Activated T-cell treated with anti-CD3 and anti-CD28 coated beads for 4 hours (primary cell): ENCODE data around the gene DISP2.

Experiments
- DNase-seq: peaks from one replicate; pipeline ENCODE4 v3.0.0-alpha.2; 2020

DISP2 gene

DNA sequence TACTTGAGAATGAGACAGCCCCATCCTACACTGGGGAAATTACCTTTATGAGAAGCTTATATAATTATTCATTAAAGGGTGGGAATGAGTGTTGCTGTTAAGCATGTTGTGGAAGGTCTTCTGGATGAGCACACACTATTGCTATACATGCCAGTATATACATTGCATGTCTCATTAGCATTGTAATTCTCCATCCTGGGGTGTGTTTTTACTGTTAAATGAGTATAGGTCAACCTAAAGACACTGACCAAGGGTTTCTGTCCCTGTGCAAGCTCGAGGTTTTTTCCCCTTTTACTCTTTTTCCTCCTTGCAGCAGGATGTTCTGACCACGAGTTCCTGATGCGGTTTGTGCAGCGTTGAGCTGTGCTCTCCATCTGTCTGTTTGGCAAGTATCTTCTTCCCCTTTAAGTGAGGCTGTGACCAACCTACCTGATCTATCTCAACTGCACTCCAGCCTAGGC, 40.4 kb downstream of the DISP2 start:
- DNase-seq: no peak

DNA sequence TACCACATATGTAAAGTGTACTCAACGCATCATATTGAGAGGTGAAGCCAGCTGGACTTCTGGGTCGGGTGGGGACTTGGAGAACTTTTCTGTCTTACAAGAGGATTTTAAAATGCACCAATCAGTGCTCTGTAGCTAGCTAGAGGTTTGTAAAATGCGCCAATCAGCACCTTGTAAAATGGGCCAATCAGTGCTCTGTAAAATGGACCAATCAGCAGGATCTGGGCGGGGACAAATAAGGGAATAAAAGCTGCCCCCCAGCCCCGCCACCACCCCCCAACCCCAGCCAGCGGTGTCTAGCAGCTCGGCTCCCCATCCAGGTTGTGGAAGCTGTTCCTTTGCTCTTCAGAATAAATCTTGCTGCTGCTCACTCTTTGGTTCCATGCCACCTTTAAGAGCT, 41.4 kb downstream of the DISP2 start:
- DNase-seq: no peak

DNA sequence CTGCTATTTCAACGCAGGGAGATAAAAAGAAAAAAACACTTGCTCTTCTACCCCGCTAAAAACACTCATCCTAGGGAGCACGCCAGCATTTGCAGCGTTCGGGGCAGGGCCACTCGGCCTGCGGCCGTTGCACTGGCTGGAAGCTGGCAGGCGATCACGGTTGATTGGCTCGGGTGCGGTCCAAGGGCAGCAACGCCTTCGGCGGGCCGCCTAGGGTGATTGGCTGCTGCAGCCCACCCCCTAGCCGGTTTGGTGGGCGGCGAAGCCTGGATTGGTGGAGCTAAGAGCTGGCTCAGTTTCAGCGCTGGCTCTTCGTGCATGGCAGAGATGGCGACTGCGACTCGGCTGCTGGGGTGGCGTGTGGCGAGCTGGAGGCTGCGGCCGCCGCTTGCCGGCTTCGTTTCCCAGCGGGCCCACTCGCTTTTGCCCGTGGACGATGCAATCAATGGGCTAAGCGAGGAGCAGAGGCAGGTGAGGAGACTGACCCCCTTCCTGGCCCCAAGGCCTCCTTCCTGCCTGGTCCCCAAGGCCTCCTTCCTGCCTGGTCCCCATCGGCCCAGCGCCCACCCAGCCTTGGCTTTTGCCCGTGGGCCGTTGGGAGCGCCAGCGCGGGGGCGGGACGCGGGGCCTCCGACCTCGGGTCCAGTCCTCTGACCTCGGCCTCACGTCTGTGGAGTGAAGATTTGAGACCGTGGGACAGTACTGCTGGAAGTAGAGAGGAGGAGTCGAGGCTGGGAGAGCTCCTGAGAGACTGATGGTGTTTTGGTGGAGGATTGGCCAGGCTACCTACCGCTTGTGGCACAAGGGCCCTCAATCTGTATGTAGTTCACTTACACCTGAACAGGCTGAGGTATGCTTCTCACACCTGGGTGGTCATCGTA, 47.7 kb downstream of the DISP2 start, which contains the start of gene IVD:
IVD (plus strand) TSS at position 295 of the 881 bp plus-strand sequence; CDS start at position 328, 33 bp downstream.
- DNase-seq: peak; percentile 73

DNA sequence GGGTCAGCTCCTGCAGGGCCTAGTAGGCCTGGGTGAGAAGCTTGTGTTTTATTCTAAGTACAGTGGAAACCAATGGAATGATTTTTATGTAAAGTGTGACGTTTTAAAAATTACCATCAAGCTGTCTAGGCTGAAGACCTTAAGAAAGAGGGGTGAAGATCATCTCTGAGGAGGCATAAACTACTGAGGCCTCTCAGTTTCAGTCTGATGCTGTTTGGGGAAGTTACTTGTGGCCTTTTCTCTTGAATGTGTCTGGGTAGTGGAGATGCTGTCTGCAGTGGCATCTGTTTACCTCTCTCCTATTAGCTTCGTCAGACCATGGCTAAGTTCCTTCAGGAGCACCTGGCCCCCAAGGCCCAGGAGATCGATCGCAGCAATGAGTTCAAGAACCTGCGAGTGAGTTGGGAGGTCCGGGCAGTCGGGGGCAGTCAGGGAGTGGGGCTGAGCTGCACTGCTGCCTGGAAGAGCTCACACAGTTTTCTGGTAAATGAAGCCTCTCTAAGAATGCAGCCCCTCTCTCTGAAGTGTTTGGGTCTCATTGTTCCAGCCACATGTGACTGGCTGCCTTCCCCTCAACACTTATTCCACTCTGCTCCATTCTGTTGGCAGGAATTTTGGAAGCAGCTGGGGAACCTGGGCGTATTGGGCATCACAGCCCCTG, 49.4 kb downstream of the DISP2 start:
- no peak for DNase-seq

DNA sequence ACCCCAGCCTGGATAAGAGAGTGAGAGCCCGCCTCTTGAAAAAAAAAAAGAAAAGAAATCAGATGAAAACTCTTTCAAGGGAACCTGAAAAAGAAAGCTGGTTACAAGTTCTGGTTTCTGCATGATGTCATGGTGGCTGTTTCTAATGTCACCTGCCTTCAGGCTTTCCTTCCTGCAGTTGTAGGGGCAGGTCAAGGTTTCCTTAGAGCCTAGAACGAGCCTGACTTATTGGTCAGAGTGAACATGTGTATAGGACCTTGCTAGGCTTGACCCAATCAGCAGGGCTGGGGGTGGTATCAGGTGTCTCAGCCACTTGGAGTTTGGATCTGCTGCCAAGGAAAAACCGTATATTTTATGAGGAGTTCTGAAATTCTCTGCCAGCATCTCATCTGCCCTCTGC, 51.3 kb downstream of the DISP2 start:
- no peak for DNase-seq

DNA sequence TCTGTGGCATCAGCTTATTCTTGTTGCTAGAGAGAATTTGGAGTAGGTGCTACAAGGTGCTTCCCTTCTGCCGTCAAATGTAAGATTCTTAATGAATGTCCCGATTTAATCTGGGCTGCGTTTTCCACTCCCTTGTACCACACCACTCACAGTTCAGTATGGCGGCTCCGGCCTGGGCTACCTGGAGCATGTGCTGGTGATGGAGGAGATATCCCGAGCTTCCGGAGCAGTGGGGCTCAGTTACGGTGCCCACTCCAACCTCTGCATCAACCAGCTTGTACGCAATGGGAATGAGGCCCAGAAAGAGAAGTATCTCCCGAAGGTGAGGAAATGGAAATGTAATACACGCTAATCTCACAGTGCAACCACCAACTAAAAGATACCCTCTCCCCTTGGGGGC, 52.5 kb downstream of the DISP2 start:
- no peak for DNase-seq

DNA sequence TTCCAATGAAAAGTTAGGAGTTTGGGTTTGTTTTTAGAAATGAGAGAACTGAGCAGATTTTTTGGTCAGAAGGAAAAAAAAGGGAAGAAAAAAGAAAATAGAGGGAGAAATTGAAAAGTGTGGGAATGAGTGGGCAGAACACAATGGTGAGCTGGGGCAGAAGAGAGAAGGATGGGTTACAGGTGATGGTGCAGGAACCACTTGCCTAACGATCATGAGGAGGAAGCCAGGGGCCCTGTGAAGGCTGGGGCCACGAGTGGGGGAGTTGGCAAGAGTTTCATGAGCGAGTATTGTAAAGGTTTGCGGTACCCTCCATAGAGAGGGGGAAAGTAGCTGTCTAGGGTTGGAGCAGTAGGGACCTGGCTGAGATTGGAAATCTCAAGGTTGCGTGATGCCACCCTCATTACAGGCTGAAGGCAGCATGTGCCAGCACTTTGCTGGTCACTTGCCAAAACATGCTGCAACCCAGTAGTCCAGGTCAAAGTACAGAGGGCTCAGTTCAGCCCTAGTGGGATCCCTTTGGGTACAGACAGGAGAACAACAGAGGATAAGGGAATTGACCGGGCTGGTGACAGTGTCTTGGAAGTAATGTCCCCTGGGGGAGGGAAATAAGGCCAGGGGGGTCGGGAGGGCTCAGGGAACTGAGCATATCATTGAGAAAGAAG, 54.2 kb downstream of the DISP2 start:
- DNase-seq: no peak

DNA sequence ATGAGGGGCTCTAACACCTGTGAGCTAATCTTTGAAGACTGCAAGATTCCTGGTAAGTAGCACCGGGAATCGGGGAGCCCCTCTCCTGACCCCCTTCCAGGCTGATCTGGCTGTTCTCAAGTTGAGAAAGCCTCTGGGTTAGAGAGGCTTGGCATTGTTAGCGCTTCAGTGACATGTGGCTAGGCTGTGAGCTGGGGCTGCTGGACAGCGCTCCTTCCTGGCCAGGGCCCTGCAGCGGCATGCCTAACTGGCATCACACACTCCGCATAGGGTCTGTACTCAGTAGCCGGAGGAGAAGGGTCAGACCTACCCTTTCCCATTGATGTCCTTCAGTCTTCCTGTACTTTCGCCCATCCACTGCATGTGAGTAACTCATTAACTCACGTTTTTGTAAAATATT, 55.0 kb downstream of the DISP2 start:
- no peak for DNase-seq

DNA sequence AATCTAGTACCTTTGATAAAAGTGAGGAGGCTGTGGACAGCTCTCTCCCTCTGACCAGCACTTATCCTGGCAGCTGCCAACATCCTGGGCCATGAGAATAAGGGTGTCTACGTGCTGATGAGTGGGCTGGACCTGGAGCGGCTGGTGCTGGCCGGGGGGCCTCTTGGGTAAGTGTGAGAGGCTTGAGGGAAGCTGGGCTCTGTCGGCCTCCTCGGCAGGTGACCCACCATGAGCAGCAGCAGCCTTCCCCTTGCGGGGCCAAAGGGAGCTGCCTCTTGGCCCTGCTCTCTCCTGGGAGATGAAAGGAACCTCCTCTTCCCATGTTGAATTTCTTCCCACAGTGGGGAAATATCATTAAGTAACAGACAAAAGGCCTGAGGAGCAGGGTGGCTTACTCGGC, 56.8 kb downstream of the DISP2 start:
- no peak for DNase-seq

DNA sequence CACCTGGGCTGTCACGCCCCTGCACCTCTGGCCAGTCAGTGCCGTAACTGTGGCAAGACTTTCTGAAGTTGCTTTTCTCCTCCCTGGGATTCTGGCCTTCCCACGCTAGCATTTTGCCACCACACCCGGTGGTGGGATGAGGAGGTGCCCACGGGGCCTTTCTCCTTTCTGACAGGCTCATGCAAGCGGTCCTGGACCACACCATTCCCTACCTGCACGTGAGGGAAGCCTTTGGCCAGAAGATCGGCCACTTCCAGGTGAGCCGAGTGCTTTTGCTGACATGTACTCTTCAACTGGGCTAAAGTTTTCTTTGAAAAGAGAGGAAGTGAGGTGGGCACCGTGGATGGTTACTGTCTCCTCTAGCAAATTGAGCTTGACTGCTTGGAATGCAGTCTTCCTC, 57.2 kb downstream of the DISP2 start:
- DNase-seq: no peak

DNA sequence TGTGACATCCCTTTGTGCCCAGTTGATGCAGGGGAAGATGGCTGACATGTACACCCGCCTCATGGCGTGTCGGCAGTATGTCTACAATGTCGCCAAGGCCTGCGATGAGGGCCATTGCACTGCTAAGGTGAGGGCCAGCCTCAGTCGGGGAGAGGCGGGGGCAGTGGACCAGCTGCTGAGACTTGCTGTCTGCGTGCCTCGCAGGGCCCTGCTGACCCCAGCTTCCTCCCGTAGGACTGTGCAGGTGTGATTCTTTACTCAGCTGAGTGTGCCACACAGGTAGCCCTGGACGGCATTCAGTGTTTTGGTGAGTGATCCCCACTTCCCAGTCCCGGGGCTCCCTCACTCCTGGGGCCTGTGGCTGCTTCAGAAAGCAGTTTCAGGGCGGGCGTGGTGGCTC, 58.0 kb downstream of the DISP2 start:
- DNase-seq: no peak

DNA sequence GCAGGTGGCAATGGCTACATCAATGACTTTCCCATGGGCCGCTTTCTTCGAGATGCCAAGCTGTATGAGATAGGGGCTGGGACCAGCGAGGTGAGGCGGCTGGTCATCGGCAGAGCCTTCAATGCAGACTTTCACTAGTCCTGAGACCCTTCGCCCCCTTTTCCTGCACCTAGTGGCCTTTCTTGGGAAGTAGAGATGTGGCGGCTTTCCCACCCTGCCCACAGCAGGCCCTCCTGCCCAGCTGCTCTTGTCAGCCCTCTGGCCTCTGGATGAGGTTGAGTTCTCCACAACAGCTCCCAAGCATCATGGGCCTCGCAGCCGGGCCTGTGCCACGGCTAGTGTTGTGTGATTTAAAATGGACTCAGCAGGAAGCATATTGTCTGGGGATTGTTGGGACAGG, 60.1 kb downstream of the DISP2 start:
- no peak for DNase-seq

DNA sequence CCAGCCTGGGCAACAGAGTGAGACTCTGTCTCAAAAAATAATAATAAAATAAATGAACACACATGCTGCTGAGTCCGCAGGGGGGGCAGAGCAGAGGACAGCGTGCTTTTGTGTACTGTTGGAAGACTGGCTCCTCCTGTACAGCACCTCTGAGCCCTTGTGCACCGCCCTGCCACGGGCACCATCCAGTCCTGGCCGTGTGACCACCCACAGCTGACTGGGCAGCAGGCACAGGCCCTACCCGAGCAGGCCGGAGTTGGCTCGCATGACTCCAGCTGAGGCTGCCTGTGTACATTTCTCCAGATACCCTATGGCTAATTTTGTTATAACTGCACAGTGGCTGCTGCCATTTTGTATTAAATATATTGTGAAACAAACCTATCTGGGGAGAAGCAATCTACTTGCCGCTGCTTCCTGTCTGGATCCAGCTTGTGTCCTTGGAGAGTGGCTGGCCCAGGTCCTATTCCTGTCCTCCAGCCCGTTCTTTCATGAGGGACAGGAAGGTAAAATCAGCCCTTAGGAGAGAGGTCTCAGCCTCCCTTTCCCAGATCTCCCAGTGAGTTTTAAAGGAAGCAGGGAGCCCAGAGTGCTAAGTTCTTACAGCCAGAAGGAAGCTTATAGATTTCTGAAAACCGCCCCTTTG, 62.2 kb downstream of the DISP2 start:
- DNase-seq: no peak

DNA sequence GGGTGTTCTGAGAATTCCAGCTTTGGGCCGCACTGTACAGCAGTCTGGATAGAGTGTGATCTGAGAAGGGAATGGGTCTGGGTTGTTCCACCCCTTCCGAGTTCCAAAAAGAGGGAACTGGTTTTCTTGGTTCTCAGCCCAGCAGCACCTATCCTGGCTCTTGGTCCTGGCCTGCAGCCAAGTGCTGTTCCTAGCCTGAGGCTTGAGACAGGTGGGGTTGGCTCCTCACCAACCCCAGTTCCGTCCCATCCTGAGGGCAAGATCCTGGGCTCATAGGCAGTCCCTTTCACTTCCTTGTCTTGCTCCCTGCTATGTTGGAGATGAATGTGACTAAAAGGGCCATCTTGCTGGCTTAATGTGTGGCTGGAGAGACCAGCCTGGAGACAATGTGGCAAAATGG, 62.8 kb downstream of the DISP2 start:
- DNase-seq: no peak

DNA sequence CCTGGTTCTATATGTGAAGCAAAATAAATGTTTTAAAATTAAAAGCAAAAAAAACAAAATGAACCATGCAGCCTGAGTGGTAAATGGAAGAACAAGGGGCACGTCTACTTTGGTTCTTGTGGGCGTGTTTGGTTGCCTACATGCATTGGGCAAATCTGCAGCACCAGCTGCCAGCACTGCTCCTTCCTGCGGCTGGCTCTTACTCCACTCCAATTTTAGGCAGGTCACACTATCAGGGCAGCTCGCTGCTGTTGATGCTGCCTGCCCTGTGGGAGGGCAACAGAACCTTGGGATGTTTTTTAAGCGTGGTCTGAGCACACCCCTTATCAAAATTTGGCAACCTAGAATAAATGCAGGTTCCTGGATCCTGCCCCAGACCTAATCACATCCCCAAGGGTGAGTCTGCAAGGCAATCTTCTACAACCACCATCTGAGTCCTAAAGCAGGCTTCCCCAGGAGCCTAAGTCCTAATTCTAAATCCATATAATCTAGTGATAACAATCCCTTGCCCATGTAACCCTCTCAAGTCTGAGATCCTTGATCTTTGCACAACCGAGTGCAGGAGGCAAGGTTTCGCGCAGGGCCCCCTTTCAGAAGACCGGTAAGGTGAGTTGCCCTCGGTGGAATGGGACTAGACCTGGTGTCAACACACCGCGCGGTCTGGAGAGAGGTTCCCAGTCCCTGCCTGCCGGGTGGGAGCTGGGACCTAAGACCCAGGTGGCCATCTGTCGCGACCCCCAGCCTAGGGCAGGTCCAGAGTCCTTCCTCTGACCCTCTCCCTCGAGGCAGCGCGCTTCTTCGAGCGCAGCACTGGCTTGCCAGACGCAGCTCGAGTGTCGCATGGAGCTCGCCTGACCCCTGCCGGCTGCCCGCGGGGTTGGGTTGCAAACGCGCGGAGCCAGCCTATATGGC, 63.5 kb downstream of the DISP2 start:
- peak; percentile 80 for DNase-seq

DNA sequence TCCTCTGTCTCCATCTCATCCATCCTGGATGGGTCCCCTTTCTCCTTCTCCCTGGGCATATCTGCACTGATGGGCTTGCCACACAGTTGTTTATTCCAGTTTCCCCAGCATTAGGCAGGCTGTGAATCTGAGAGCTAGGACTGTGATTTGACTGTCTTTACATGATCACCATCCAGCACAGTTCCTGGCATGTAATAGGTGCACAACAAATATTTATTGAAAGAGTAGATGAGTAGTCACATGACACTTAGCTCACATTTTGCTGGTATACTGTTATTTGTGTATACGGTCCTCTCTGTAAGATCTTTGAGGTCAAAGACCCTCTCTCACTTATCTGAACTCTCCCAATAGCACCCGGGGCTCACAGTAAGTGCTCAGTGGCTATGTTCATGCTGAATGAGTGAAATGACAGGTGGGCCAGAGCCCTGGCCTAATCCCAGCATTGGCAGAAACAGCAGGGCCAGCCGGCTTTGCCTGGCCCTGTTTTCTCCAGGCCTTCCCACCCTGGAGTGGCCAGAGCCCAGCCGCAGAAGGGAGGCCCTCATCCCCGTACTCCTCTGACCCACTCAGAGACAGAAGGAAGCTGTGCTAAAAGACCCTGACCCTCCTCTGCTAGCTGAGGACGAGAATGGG, 66.6 kb downstream of the DISP2 start:
- DNase-seq: no peak

DNA sequence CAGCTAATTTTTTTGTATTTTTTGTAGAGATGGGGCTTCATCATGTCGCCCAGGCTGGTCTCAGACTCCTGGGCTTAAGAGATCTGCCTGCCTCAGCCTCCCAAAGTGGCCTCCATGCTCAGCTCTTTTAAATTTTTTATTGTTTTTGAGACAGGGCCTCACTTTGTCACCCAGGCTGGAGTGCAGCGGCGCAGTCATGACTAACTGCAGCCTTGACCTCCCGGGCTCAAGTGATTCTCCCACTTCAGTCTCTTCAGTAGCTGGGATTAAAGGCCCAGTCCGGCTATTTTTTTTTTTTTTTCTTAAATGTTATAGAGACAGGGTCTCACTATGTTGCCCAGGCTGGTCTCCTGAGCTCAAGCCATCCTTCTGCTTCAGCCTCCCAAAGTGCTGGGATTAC, 67.7 kb downstream of the DISP2 start:
- DNase-seq: no peak

DNA sequence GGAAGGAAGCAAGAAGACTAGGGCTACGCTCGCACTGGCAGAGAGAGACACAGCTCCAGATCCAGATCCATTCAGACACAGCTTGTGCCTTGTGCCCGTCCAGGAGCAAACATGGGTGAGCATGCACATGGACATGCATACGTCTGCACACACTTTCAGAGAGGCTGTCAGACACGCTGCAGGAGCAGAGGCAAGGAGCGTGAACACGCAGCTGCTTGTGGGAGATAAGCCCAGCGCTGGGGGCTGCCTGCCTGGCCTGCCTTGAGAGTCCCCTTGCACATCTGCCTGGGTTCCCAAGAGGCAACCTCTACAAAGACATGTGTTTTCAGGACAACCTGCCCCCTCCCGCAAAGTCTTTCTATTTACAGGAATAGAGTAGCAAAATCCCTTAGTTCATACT, 69.2 kb downstream of the DISP2 start:
- DNase-seq: no peak

DNA sequence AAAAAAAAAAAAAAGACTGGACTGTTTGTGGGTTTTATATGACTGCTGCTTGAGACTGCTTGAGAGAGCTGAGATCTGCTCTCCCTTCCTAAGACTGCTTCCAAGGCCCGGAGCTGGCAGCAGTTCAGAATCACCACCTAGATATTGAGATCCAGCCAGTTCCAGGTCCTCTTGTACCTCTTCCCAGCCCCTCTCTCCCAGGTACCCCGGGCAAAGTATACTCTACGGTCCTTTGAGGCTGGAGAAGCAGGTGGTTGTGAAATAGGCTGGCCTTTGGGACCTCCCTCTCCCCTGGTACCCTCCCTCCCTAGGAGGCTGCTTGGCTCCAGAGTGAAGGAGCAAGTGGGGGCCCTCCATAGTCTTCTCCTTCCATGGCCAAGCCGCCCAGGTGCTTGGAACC, 70.2 kb downstream of the DISP2 start:
- no peak for DNase-seq
